IMR-90 (cell line): ENCODE measurements around the gene ABCG4. TPM values are rescaled to one million over a fixed set of nuclear protein-coding genes. Genes with fewer than 3 reads are reported as not detected.

Source experiments
- ATAC-seq: fragments of 200-7000 bp; cut with Tn5 transposase; 2 replicates; pipeline ENCODE4 v1.9.1; 2020; ENCODE audit warnings: low read depth, mild to moderate bottlenecking, moderate library complexity
- BruUV-seq: library from RNA; stranded (reverse); fragments of 400-500 nt; replicated peaks from 2 replicates; lab custom pipeline; 2021; lab: Mats Ljungman, UMichigan
- CTCF ChIA-PET: fragments of 300-600 bp; formaldehyde crosslinking; extraction: SDS; loops from one replicate; lab custom pipeline; 2021; ENCODE audit warnings: antibody characterized with exemption; lab: Yijun Ruan, JAX
- POLR2A ChIA-PET: fragments of 300-600 bp; sonication (Branson Sonifier 250); formaldehyde crosslinking; loops from one replicate; lab custom pipeline; 2022; ENCODE audit warnings: antibody characterized with exemption; ENCODE audit not compliant: unreplicated experiment; lab: Charles Lee
- DNase-seq: peaks from one replicate; pipeline ENCODE4 v3.0.0; 2013
- H2AFZ ChIP-seq: replicated peaks from 2 replicates; pipeline ENCODE3; 2013; ENCODE audit warnings: low read length, mild to moderate bottlenecking; ENCODE audit not compliant: poor library complexity
- H2AK5ac ChIP-seq: 2 replicates; pipeline ENCODE4 v1.6.1; 2013; ENCODE audit warnings: low read depth, low read length, inconsistent platforms
- H2AK9ac ChIP-seq: replicated peaks from 2 replicates; pipeline ENCODE3; 2013; ENCODE audit warnings: mild to moderate bottlenecking, low read depth, low read length, moderate library complexity; ENCODE audit not compliant: poor library complexity
- H2BK120ac ChIP-seq: 2 replicates; pipeline ENCODE4 v1.6.1; 2013; ENCODE audit warnings: low read depth, low read length, inconsistent platforms
- H2BK15ac ChIP-seq: 3 replicates; pipeline ENCODE4 v1.6.1; 2013; ENCODE audit warnings: low read depth, low read length, inconsistent platforms
- H2BK20ac ChIP-seq: 2 replicates; pipeline ENCODE4 v1.6.1; 2013; ENCODE audit warnings: low read depth, mild to moderate bottlenecking, inconsistent platforms, low read length, moderate library complexity
- H2BK5ac ChIP-seq: 2 replicates; pipeline ENCODE4 v1.6.1; 2013; ENCODE audit warnings: mild to moderate bottlenecking, low read depth, low read length, inconsistent platforms; ENCODE audit not compliant: poor library complexity, severe bottlenecking
- H3K14ac ChIP-seq: replicated peaks from 2 replicates; pipeline ENCODE4 v1.6.1; 2013; ENCODE audit warnings: low read depth, low read length, inconsistent platforms
- H3K18ac ChIP-seq: 2 replicates; pipeline ENCODE4 v1.6.1; 2013; ENCODE audit warnings: low read depth, low read length, control low read depth
- H3K23ac ChIP-seq: 2 replicates; pipeline ENCODE4 v1.6.1; 2013; ENCODE audit warnings: low read depth, low read length, inconsistent platforms
- H3K27ac ChIP-seq: 2 replicates; pipeline ENCODE4 v1.5.1; 2013; ENCODE audit warnings: mild to moderate bottlenecking, control low read depth, low read length; ENCODE audit not compliant: insufficient read depth
- H3K27me3 ChIP-seq: 2 replicates; pipeline ENCODE4 v1.6.1; 2013; ENCODE audit warnings: low read length; ENCODE audit not compliant: control insufficient read depth, insufficient read depth
- H3K36me3 ChIP-seq: 2 replicates; pipeline ENCODE4 v1.6.1; 2013; ENCODE audit warnings: low read length, mixed read lengths; ENCODE audit not compliant: control insufficient read depth, insufficient read depth
- H3K4ac ChIP-seq: 2 replicates; pipeline ENCODE4 v1.6.1; 2013; ENCODE audit warnings: low read depth, low read length, inconsistent platforms
- H3K4me1 ChIP-seq: 2 replicates; pipeline ENCODE4 v1.6.1; 2013; ENCODE audit warnings: low read length, mixed read lengths; ENCODE audit not compliant: control insufficient read depth, insufficient read depth
- H3K4me2 ChIP-seq: 2 replicates; pipeline ENCODE4 v1.6.1; 2013; ENCODE audit warnings: low read depth, mild to moderate bottlenecking, control low read depth, low read length, moderate library complexity
- H3K4me3 ChIP-seq: 2 replicates; pipeline ENCODE4 v1.5.1; 2013; ENCODE audit warnings: low read depth, mild to moderate bottlenecking, control low read depth, low read length, moderate library complexity; ENCODE audit not compliant: insufficient read depth
- H3K56ac ChIP-seq: 2 replicates; pipeline ENCODE4 v1.6.1; 2013; ENCODE audit warnings: low read length, inconsistent platforms; ENCODE audit not compliant: insufficient read depth; ENCODE audit errors: extremely low read depth
- H3K79me1 ChIP-seq, 2 experiments: 2 replicates each; pipeline ENCODE4 v1.6.1; 2013; ENCODE audit warnings: low read length in 2 of 2, inconsistent platforms in 1 of 2, low read depth in 1 of 2
- H3K9ac ChIP-seq: 2 replicates; pipeline ENCODE4 v1.6.1; 2013; ENCODE audit warnings: low read depth, low read length, control low read depth
- H3K9me1 ChIP-seq: 2 replicates; pipeline ENCODE4 v1.6.1; 2013; ENCODE audit warnings: low read length, inconsistent platforms; ENCODE audit not compliant: insufficient read depth
- H3K9me3 ChIP-seq: 2 replicates; pipeline ENCODE4 v1.6.1; 2013; ENCODE audit warnings: low read length; ENCODE audit not compliant: control insufficient read depth, insufficient read depth
- H4K20me1 ChIP-seq: 2 replicates; pipeline ENCODE4 v1.6.1; 2013; ENCODE audit warnings: low read length, inconsistent platforms; ENCODE audit not compliant: insufficient read depth
- H4K5ac ChIP-seq: 2 replicates; pipeline ENCODE4 v1.6.1; 2013; ENCODE audit warnings: mild to moderate bottlenecking, low read depth, low read length, control low read depth
- H4K8ac ChIP-seq, 2 experiments: 2 replicates each; pipeline ENCODE4 v1.6.1; 2013; ENCODE audit warnings: low read depth in 2 of 2, low read length in 2 of 2, control low read depth in 1 of 2, inconsistent platforms in 1 of 2
- H4K91ac ChIP-seq: 2 replicates; pipeline ENCODE4 v1.6.1; 2013; ENCODE audit warnings: low read depth, low read length, inconsistent platforms; ENCODE audit not compliant: insufficient read depth
- BHLHE40 ChIP-seq: fragments of 150-350 bp; IDR thresholded peaks from 2 replicates; pipeline ENCODE4 v1.6.1; 2016; ENCODE audit warnings: mild to moderate bottlenecking, low read depth, low read length
- CEBPB ChIP-seq: IDR thresholded peaks from 2 replicates; pipeline ENCODE4 v1.6.1; 2012; ENCODE audit warnings: low read depth, low read length, improper control_type of control experiment
- CHD1 ChIP-seq: IDR thresholded peaks from 2 replicates; pipeline ENCODE4 v1.6.1; 2012; ENCODE audit warnings: low read depth, low read length, improper control_type of control experiment
- CTCF ChIP-seq: conservative IDR thresholded peaks from 2 replicates; pipeline ENCODE4 v1.5.1; 2012; ENCODE audit warnings: mild to moderate bottlenecking, low read depth, low read length, improper control_type of control experiment
- ELK1 ChIP-seq: fragments of 150-350 bp; IDR thresholded peaks from 2 replicates; pipeline ENCODE4 v1.6.1; 2016; ENCODE audit warnings: low read depth, mild to moderate bottlenecking, low read length, moderate library complexity, borderline replicate concordance
- MAFK ChIP-seq: IDR thresholded peaks from 2 replicates; pipeline ENCODE4 v1.6.1; 2012; ENCODE audit warnings: low read depth, low read length, improper control_type of control experiment
- MXI1 ChIP-seq: IDR thresholded peaks from 2 replicates; pipeline ENCODE4 v1.6.1; 2012; ENCODE audit warnings: low read depth, mild to moderate bottlenecking, low read length, moderate library complexity, borderline replicate concordance
- NFE2L2 ChIP-seq: fragments of 150-350 bp; IDR thresholded peaks from 2 replicates; pipeline ENCODE4 v1.6.1; 2016; ENCODE audit warnings: low read depth, mild to moderate bottlenecking, low read length
- POLR2A ChIP-seq: IDR thresholded peaks from 2 replicates; pipeline ENCODE4 v1.6.1; 2012; ENCODE audit warnings: mild to moderate bottlenecking, low read depth, low read length
- RAD21 ChIP-seq: IDR thresholded peaks from 2 replicates; pipeline ENCODE4 v1.6.1; 2012; ENCODE audit warnings: low read length, improper control_type of control experiment
- SMC3 ChIP-seq: fragments of 150-350 bp; IDR thresholded peaks from 2 replicates; pipeline ENCODE4 v1.6.1; 2016; ENCODE audit warnings: low read depth, mild to moderate bottlenecking, antibody characterized with exemption, low read length, moderate library complexity
- USF2 ChIP-seq: fragments of 150-350 bp; IDR thresholded peaks from 2 replicates; pipeline ENCODE4 v1.6.1; 2017; ENCODE audit warnings: mild to moderate bottlenecking, antibody characterized with exemption, low read length, low read depth
- WGBS, 2 experiments: methylation state at CpG; one replicate each; pipeline versions ENCODE4 v1.1.5 to v1.1.7; 2013; ENCODE audit warnings: missing lambda C conversion rate in 2 of 2; ENCODE audit not compliant: insufficient read length in 1 of 2; ENCODE audit errors: extremely low coverage in 2 of 2; 5-methylcytosine and 5-hydroxymethylcytosine counted together
- dilution Hi-C: fragments of 300-500 bp; cut with HindIII; formaldehyde crosslinking; loops from one replicate; pipeline ENCODE4 v1.14.3; 2018; ENCODE audit warnings: low sequenced_read_pairs; ENCODE audit not compliant: unreplicated experiment
- in situ Hi-C: fragments of 300-500 bp; cut with MboI; formaldehyde crosslinking; loops from 3 replicates; pipeline ENCODE4 v1.14.3; 2019; ENCODE audit warnings: low sequenced_read_pairs, inconsistent platforms, mixed read lengths
- intact Hi-C: fragments of 100-400 bp; cut with micrococcal nuclease; formaldehyde crosslinking; loops from 2 replicates; pipeline ENCODE4 v1.10.0; 2022
- polyA plus RNA-seq, 3 experiments: library from polyadenylated mRNA; depleted of rRNA; stranded (reverse); fragments of >200 nt; gene quantifications; 2 replicates each; pipeline ENCODE4 v1.2.3, GENCODE V29; 2012; ENCODE audit warnings: low replicate concordance in 1 of 3
- total RNA-seq: library from RNA; depleted of rRNA; stranded (reverse); fragments of >200 nt; gene quantifications from 2 replicates; pipeline ENCODE4 v1.2.3, GENCODE V29; 2012

The ABCG4 gene
- total and polyA plus RNA-seq, 2 of the 4 experiments (the other 2 are of a cell fraction) = under 0.01 to 0.26 TPM

GRCh38 chr11:119205574-119206510 is 57.0 kb downstream of the ABCG4 start, which contains the start of gene CBL:
Gene CBL (plus strand): TSS chr11:119206339. CDS start chr11:119206418, 79 bp downstream.
- peak; percentile 93 for ATAC-seq
- Histone ChIP-seq H4K20me1 (peaks cover 30% of the 10 kb centered on the region), H3K14ac (peak within 1 kb of the TSS; percentile 91), H3K9ac (peak within 1 kb of the TSS; percentile 98), H3K9me1 (peaks cover 9% of the 10 kb centered on the region), H2BK15ac (peak within 1 kb of the TSS; percentile 45; the same call in 2 of the 3 replicates), H3K36me3 (no peaks in the 10 kb centered on the region), H2AK9ac (peak within 1 kb of the TSS; percentile 98), H3K4ac (peak within 1 kb of the TSS; percentile 96), H3K4me3 (peak within 1 kb of the TSS; percentile 100), H3K27me3 (no peaks in the 10 kb centered on the region), H3K18ac (peak within 1 kb of the TSS; percentile 80), H2AFZ (peak within 1 kb of the TSS; percentile 98), H4K8ac (peak within 1 kb of the TSS; percentile 66 to 79; a peak in 3 of 4 replicates), H4K91ac (peak within 1 kb of the TSS; percentile 88), H4K5ac (peak within 1 kb of the TSS; percentile 72), H2BK20ac (no peak within 1 kb of the TSS), H3K4me2 (peak within 1 kb of the TSS; percentile 92), H3K23ac (peak within 1 kb of the TSS; percentile 88), H3K4me1 (peaks cover 5% of the 10 kb centered on the region), H3K9me3 (no peaks in the 10 kb centered on the region), H3K79me1 (peaks cover 0 to 26% of the 10 kb centered on the region in 2 experiments; a peak in 2 of 4 replicates), H2BK120ac (peak within 1 kb of the TSS; percentile 79), H3K27ac (peak within 1 kb of the TSS; percentile 99), H2AK5ac (peak within 1 kb of the TSS; percentile 97), H3K56ac (peak within 1 kb of the TSS; percentile 92), H2BK5ac (peak within 1 kb of the TSS; percentile 97)
- CTCF ChIA-PET = interaction anchor here (0.5 to 1.6 kb wide), 11 partner anchors 9 to 135 kb away, joined by 3 to 8 read pairs (median 3); partner anchors contain the start of gene C1QTNF5
- BruUV-seq = no TSS peak
- dilution Hi-C loops = no loop called here
- POLR2A ChIA-PET = interaction anchor here (0.5 to 0.9 kb wide), 2 partner anchors 27 to 132 kb away, joined by 4 to 12 read pairs; no protein-coding TSS in a partner anchor
- 0% methylated on average over 33 of the region's 88 CpGs; no CpG with 5 or more reads in 1 of the 2 experiments for WGBS, 2 experiments
- in situ Hi-C loops = no loop called here
- peak; percentile 84 for DNase-seq
- intact Hi-C loops = loop anchor here (1.0 to 5.0 kb wide), 5 partner anchors 56 to 268 kb away; no protein-coding TSS in a partner anchor
- TF ChIP-seq ELK1 (no peak), CEBPB (no peak), SMC3 (peak; percentile 71), NFE2L2 (no peak), USF2 (no peak), CTCF (peak; percentile 86), RAD21 (peak; percentile 51), MXI1 (peak; percentile 60; the same call in 1 of the 2 replicates), MAFK (no peak), CHD1 (no peak), POLR2A (peak; percentile 59; the same call in 1 of the 2 replicates), BHLHE40 (peak; percentile 29; the same call in 1 of the 2 replicates)
